Psoas muscle (tissue), 8 donors: ENCODE data around the gene LAPTM4A. TPM values are rescaled to one million over a fixed set of nuclear protein-coding genes. Genes with fewer than 3 reads are reported as not detected.

Experiments used
- ATAC-seq, 4 donors: fragments of 200-7000 bp; cut with Tn5 transposase; one replicate each; pipeline ENCODE4 v1.9.1; 2020; ENCODE audit warnings: moderate library complexity in 3 of 4, mild to moderate bottlenecking in 2 of 4
- DNase-seq, 2 donors: peaks; one replicate each; pipeline ENCODE4 v3.0.0-alpha.2; 2020
- H3K27ac ChIP-seq: fragments of 200-600 bp; one replicate; pipeline ENCODE4 v1.8.0; 2022
- H3K27me3 ChIP-seq, 3 donors: fragments of 200-600 bp in 1 of 3; one replicate each; pipeline versions ENCODE4 v1.6.1 to v1.8.0; 2013 to 2022; ENCODE audit warnings: low read length in 2 of 3, mild to moderate bottlenecking in 2 of 3, moderate library complexity in 1 of 3; ENCODE audit not compliant: insufficient read depth in 3 of 3
- H3K36me3 ChIP-seq, 2 donors: fragments of 200-600 bp in 1 of 2; one replicate each; pipeline versions ENCODE4 v1.6.1 to v1.8.0; 2013 to 2022; ENCODE audit warnings: low read depth in 1 of 2, mild to moderate bottlenecking in 1 of 2, moderate library complexity in 1 of 2; ENCODE audit not compliant: insufficient read depth in 1 of 2
- H3K4me1 ChIP-seq: fragments of 200-600 bp; one replicate; pipeline ENCODE4 v1.8.0; 2022
- H3K4me3 ChIP-seq: fragments of 200-600 bp; one replicate; pipeline ENCODE4 v1.8.0; 2022; ENCODE audit warnings: mild to moderate bottlenecking
- H3K9me3 ChIP-seq: fragments of 200-600 bp; one replicate; pipeline ENCODE4 v1.8.0; 2022
- WGBS, 3 donors: extraction: QIAGEN DNeasy Blood & Tissue Kit; methylation state at CpG; one replicate each; pipeline versions ENCODE4 v1.1.6 to v1.1.7; 2013; 5-methylcytosine and 5-hydroxymethylcytosine counted together
- intact Hi-C, 2 donors: fragments of 100-400 bp; cut with DNase I; formaldehyde crosslinking; loops; one replicate each; pipeline versions ENCODE4 v1.11.0 to v1.14.2; 2022
- polyA plus RNA-seq, 3 donors: library from polyadenylated mRNA; stranded (reverse); fragments of 200-250 nt; gene quantifications; one replicate each; pipeline ENCODE4 v1.2.3, GENCODE V29; 2013
- total RNA-seq, 4 donors: library from RNA; stranded (reverse); fragmentation: NEBNext Ultra II Directional in 2 of 4; extraction: Animal tissue kit (Norgen Biotek cat#: 25700) in 2 of 4; gene quantifications; one replicate each; pipeline versions ENCODE4 v1.2.1 to v1.2.4, GENCODE V29; 2021 to 2023
- TF ChIP-seq, protein P1 (sequence below): fragments of 200-600 bp; IDR thresholded peaks from one replicate; pipeline ENCODE4 v1.8.0; 2022; ENCODE audit warnings: antibody characterized with exemption
- donor health status: healthy with polysubstance abuse.
- donor health status: DM: no; HTN: no; CAD: no; lungs with moderate emphysema.
- donor health status: Bipolar disorder and iron deficiency.
- donor health status: healthy.
- donor health status: DM: yes; HTN: yes; CAD: no.
- donor health status: DM: no; HTN: no; CAD: no.
- donor health status: DM: no; HTN: no; CAD: no.
- donor health status: DM: yes; HTN: yes; CAD: no.

LAPTM4A gene
- total and polyA plus RNA-seq, 7 donors = 68.2 to 124 (median 78.8) TPM

- H3K27me3 ChIP-seq = no peaks in the 10 kb centered on the region
- no peak for DNase-seq
- no peak overlapping the region for H3K27ac ChIP-seq
- no peak overlapping the region for H3K4me3 ChIP-seq
- H3K9me3 ChIP-seq = peaks cover 3% of the 10 kb centered on the region
- ATAC-seq = no peak
- peaks cover 20 to 96% of the 10 kb centered on the region in 2 donors for H3K36me3 ChIP-seq
- intact Hi-C loops = no loop called here
- TF ChIP-seq, protein P1, sequence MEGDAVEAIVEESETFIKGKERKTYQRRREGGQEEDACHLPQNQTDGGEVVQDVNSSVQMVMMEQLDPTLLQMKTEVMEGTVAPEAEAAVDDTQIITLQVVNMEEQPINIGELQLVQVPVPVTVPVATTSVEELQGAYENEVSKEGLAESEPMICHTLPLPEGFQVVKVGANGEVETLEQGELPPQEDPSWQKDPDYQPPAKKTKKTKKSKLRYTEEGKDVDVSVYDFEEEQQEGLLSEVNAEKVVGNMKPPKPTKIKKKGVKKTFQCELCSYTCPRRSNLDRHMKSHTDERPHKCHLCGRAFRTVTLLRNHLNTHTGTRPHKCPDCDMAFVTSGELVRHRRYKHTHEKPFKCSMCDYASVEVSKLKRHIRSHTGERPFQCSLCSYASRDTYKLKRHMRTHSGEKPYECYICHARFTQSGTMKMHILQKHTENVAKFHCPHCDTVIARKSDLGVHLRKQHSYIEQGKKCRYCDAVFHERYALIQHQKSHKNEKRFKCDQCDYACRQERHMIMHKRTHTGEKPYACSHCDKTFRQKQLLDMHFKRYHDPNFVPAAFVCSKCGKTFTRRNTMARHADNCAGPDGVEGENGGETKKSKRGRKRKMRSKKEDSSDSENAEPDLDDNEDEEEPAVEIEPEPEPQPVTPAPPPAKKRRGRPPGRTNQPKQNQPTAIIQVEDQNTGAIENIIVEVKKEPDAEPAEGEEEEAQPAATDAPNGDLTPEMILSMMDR = no peak
- no peaks in the 10 kb centered on the region for H3K4me1 ChIP-seq
- WGBS, 3 donors = 73 to 75% (median 73%) methylated on average over 2 of the region's 2 CpGs
Measured at GRCh38 chr2:20034821-20035220, 16.6 kb downstream of the LAPTM4A start.

DNA sequence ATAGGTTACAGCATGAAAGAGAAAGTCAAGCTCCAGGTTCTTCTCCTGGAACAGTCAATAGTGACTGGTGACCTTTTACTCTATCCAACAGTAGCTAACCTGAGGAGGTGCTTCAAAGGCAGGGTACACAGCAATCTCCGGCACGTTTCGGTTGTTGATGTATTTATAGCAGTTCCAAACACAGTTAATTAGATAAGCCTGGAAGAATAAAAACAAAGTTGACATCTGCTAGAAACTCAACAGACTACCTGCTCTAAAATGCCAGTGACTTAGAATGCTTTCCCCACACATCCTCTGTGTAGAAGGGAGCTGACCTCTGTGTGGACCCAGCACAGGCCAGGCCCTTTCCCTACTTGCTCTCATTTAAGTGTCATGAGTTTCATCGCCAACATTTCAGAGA is 17.2 kb downstream of the LAPTM4A start:
- ATAC-seq = no peak
- no peak overlapping the region for H3K4me3 ChIP-seq
- peaks cover 5% of the 10 kb centered on the region for H3K9me3 ChIP-seq
- H3K4me1 ChIP-seq = no peaks in the 10 kb centered on the region
- H3K36me3 ChIP-seq = peaks cover 21 to 90% of the 10 kb centered on the region in 2 donors
- no peak overlapping the region for H3K27ac ChIP-seq
- WGBS, 3 donors = 57 to 85% (median 65%) methylated on average over 4 of the region's 4 CpGs
- TF ChIP-seq, protein P1 = no peak
- intact Hi-C loops = no loop called here
- no peaks in the 10 kb centered on the region for H3K27me3 ChIP-seq
- DNase-seq = no peak

DNA sequence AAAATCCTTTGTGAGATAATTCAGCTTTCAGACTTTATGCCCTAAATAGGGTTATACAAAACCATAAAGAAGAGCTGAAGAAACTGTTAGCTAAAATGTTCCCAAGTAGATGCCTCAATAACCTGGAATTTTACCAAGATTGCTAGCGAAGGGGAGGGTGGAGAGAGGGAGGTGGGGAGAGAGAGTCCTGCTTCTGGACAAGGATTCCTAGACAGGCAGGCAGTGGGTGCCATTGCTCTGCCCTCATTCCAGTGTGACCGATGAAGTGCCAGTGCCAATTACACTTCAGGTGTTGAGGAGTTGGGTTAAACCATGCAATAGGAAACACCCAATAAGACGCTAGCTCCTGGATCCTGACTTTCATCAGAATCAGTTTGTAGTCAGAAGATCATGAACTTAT is 18.1 kb downstream of the LAPTM4A start:
- Histone ChIP-seq H3K4me3 (no peak overlapping the region), H3K36me3 (peaks cover 21 to 87% of the 10 kb centered on the region in 2 donors), H3K27me3 (no peaks in the 10 kb centered on the region), H3K9me3 (peaks cover 5% of the 10 kb centered on the region), H3K4me1 (no peaks in the 10 kb centered on the region), H3K27ac (no peak overlapping the region)
- DNase-seq (no peak), ATAC-seq (no peak)
- 81 to 87% (median 82%) methylated on average over 3 of the region's 3 CpGs for WGBS, 3 donors
- intact Hi-C loops = no loop called here
- TF ChIP-seq, protein P1 = no peak

- 89 to 99% (median 93%) methylated on average over 6 of the region's 6 CpGs for WGBS, 3 donors
Measured at GRCh38 chr2:20030224-20030623, 21.2 kb downstream of the LAPTM4A start.

More at GRCh38 chr2:20030224-20030623, 21.2 kb downstream of the LAPTM4A start:
- TF ChIP-seq, protein P1 = no peak
- Histone ChIP-seq H3K27ac (no peak overlapping the region), H3K27me3 (no peaks in the 10 kb centered on the region), H3K4me1 (no peaks in the 10 kb centered on the region), H3K9me3 (peaks cover 5% of the 10 kb centered on the region), H3K4me3 (no peak overlapping the region), H3K36me3 (peaks cover 22 to 64% of the 10 kb centered on the region in 2 donors)
- intact Hi-C loops = no loop called here
- ATAC-seq (no peak), DNase-seq (no peak)
